Large intestine (tissue), 3 donors: Measurements from ENCODE around the gene PFDN2. TPM values are rescaled to one million over a fixed set of nuclear protein-coding genes. Genes with fewer than 3 reads are reported as not detected.
"Not testable (repeated sequence)": the region's sequence is repeated elsewhere in the genome, so short reads cannot be mapped to it uniquely, and the experiment has no call there.

Experiments
- DNase-seq, 2 donors: peaks; one replicate each; pipeline versions ENCODE4 v3.0.0 to v3.0.0-alpha.2; 2013
- H3K27ac ChIP-seq: one replicate; pipeline ENCODE4 v1.5.1; 2013; ENCODE audit warnings: low read length
- H3K27me3 ChIP-seq: 2 replicates; pipeline ENCODE4 v1.6.1; 2013; ENCODE audit warnings: low read length; ENCODE audit not compliant: control insufficient read depth, insufficient read depth
- H3K36me3 ChIP-seq: 2 replicates; pipeline ENCODE4 v1.6.1; 2013; ENCODE audit warnings: low read length; ENCODE audit not compliant: control insufficient read depth, insufficient read depth
- H3K4me1 ChIP-seq: one replicate; pipeline ENCODE4 v1.6.1; 2013; ENCODE audit warnings: low read length; ENCODE audit not compliant: control insufficient read depth, insufficient read depth
- H3K4me3 ChIP-seq: one replicate; pipeline ENCODE4 v1.5.1; 2013; ENCODE audit warnings: low read length
- H3K9me3 ChIP-seq: one replicate; pipeline ENCODE4 v1.6.1; 2013; ENCODE audit warnings: mild to moderate bottlenecking, low read depth, low read length, moderate library complexity; ENCODE audit not compliant: control insufficient read depth
- WGBS: methylation state at CpG from one replicate; pipeline ENCODE4 v1.1.5; 2013; ENCODE audit warnings: low lambda C conversion rate; ENCODE audit not compliant: insufficient coverage; 5-methylcytosine and 5-hydroxymethylcytosine counted together
- polyA plus RNA-seq: library from polyadenylated mRNA; unstranded; fragments of 120-200 nt; gene quantifications from one replicate; pipeline ENCODE4 v1.2.1, GENCODE V29; 2013

Gene PFDN2
- polyA plus RNA-seq, 1 donor: 72.5 TPM

GRCh38 chr1:161122967-161123366 is 5.1 kb upstream of the PFDN2 start:
- H3K27ac ChIP-seq: no peak overlapping the region

GRCh38 chr1:161121834-161122233 is 4.0 kb upstream of the PFDN2 start:
- H3K36me3 ChIP-seq: peaks cover 58% of the 10 kb centered on the region
- no peak overlapping the region for H3K27ac ChIP-seq
- H3K9me3 ChIP-seq: no peaks in the 10 kb centered on the region
- no peak for DNase-seq
- H3K4me3 ChIP-seq: no peak overlapping the region
- no peaks in the 10 kb centered on the region for H3K27me3 ChIP-seq
- peaks cover 30% of the 10 kb centered on the region for H3K4me1 ChIP-seq
- WGBS: no CpG with 5 or more reads among the region's 4 CpGs

More at GRCh38 chr1:161122967-161123366, 5.1 kb upstream of the PFDN2 start:
- Histone ChIP-seq H3K9me3 (no peaks in the 10 kb centered on the region), H3K4me1 (peaks cover 29% of the 10 kb centered on the region), H3K4me3 (no peak overlapping the region), H3K36me3 (peaks cover 70% of the 10 kb centered on the region), H3K27me3 (no peaks in the 10 kb centered on the region)
- DNase-seq: no peak
- no CpG with 5 or more reads among the region's 6 CpGs for WGBS

- H3K4me1 ChIP-seq: peaks cover 35% of the 10 kb centered on the region
- no CpG with 5 or more reads among the region's 3 CpGs for WGBS
- no peak overlapping the region for H3K4me3 ChIP-seq
- H3K36me3 ChIP-seq: peaks cover 54% of the 10 kb centered on the region
- peak overlapping the region; percentile 98 for H3K27ac ChIP-seq
- H3K27me3 ChIP-seq: no peaks in the 10 kb centered on the region
- no peaks in the 10 kb centered on the region for H3K9me3 ChIP-seq
- no peak for DNase-seq
Observed at GRCh38 chr1:161121042-161121650, 3.3 kb upstream of the PFDN2 start.

- no CpG with 5 or more reads among the region's 10 CpGs for WGBS
- peaks cover 35% of the 10 kb centered on the region for H3K4me1 ChIP-seq
- H3K4me3 ChIP-seq: peak overlapping the region; percentile 93
Observed at GRCh38 chr1:161119092-161119903, 1.5 kb upstream of the PFDN2 start.

GRCh38 chr1:161115961-161116360 is 1.9 kb downstream of the PFDN2 start:
- Histone ChIP-seq H3K4me1 (peaks cover 28% of the 10 kb centered on the region), H3K36me3 (peaks cover 15% of the 10 kb centered on the region)
- H3K27me3 ChIP-seq, H3K27ac ChIP-seq, DNase-seq, H3K9me3 ChIP-seq, H3K4me3 ChIP-seq: not testable (repeated sequence)
- WGBS: no CpG with 5 or more reads among the region's 6 CpGs

More at GRCh38 chr1:161119092-161119903, 1.5 kb upstream of the PFDN2 start:
- Histone ChIP-seq H3K27ac (peak overlapping the region; percentile 98), H3K27me3 (no peaks in the 10 kb centered on the region), H3K36me3 (peaks cover 46% of the 10 kb centered on the region), H3K9me3 (no peaks in the 10 kb centered on the region)
- DNase-seq: peak; percentile 90 to 96

GRCh38 chr1:161115132-161115711 is 2.6 kb downstream of the PFDN2 start:
- no peak for DNase-seq
- Histone ChIP-seq H3K9me3 (no peaks in the 10 kb centered on the region), H3K27me3 (no peaks in the 10 kb centered on the region), H3K36me3 (peaks cover 8% of the 10 kb centered on the region), H3K4me3 (no peak overlapping the region), H3K4me1 (peaks cover 20% of the 10 kb centered on the region), H3K27ac (no peak overlapping the region)
- no CpG with 5 or more reads among the region's 12 CpGs for WGBS

- WGBS: no CpG with 5 or more reads among the region's 2 CpGs
- DNase-seq: no peak
- Histone ChIP-seq H3K36me3 (peaks cover 7% of the 10 kb centered on the region), H3K4me3 (no peak overlapping the region), H3K27me3 (no peaks in the 10 kb centered on the region), H3K4me1 (peaks cover 15% of the 10 kb centered on the region), H3K27ac (no peak overlapping the region), H3K9me3 (no peaks in the 10 kb centered on the region)
Observed at GRCh38 chr1:161114556-161114955, 3.3 kb downstream of the PFDN2 start.

- Histone ChIP-seq H3K9me3 (no peaks in the 10 kb centered on the region), H3K36me3 (peaks cover 8% of the 10 kb centered on the region), H3K27ac (no peak overlapping the region), H3K4me1 (peaks cover 9% of the 10 kb centered on the region), H3K4me3 (no peak overlapping the region), H3K27me3 (no peaks in the 10 kb centered on the region)
- WGBS: no CpG with 5 or more reads among the region's 1 CpG
- DNase-seq: no peak
Observed at GRCh38 chr1:161113915-161114314, 3.9 kb downstream of the PFDN2 start.

GRCh38 chr1:161111527-161111926 is 6.3 kb downstream of the PFDN2 start:
- Histone ChIP-seq H3K36me3 (peaks cover 8% of the 10 kb centered on the region), H3K9me3 (no peaks in the 10 kb centered on the region), H3K4me1 (peaks cover 1% of the 10 kb centered on the region), H3K4me3 (no peak overlapping the region), H3K27me3 (no peaks in the 10 kb centered on the region), H3K27ac (no peak overlapping the region)
- DNase-seq: no peak
- 100% methylated on average over 1 of the region's 2 CpGs for WGBS

GRCh38 chr1:161111117-161111516 is 6.7 kb downstream of the PFDN2 start:
- no CpG with 5 or more reads among the region's 3 CpGs for WGBS
- Histone ChIP-seq H3K36me3 (peaks cover 8% of the 10 kb centered on the region), H3K4me1 (no peaks in the 10 kb centered on the region), H3K4me3 (no peak overlapping the region), H3K27me3 (no peaks in the 10 kb centered on the region), H3K27ac (no peak overlapping the region), H3K9me3 (no peaks in the 10 kb centered on the region)
- no peak for DNase-seq
